HEK293 (cell line): ENCODE measurements around the gene LY6G6D.
A peak's percentile ranks its signal among the peaks of the same experiment; 100 is the strongest.

Experiments used
- BCL11A ChIP-seq: fragments of 450-650 bp; formaldehyde crosslinking; IDR thresholded peaks from 2 replicates; pipeline ENCODE4 v1.5.1; 2016; ENCODE audit warnings: low read depth, missing biosample characterization, missing genetic modification characterization
- GFI1B ChIP-seq: fragments of 450-650 bp; formaldehyde crosslinking; IDR thresholded peaks from 2 replicates; pipeline ENCODE4 v1.5.1; 2016; ENCODE audit warnings: missing biosample characterization, missing genetic modification characterization
- HOXD13 ChIP-seq: sonication (generic); formaldehyde crosslinking; IDR thresholded peaks from 2 replicates; pipeline ENCODE4 v1.8.0; 2022; ENCODE audit warnings: missing genetic modification reagents, borderline replicate concordance
- KLF9 ChIP-seq: fragments of 450-650 bp; formaldehyde crosslinking; IDR thresholded peaks from 2 replicates; pipeline ENCODE4 v1.5.1; 2016; ENCODE audit warnings: missing biosample characterization, missing genetic modification characterization, low read depth
- OVOL3 ChIP-seq: fragments of 450-650 bp; formaldehyde crosslinking; IDR thresholded peaks from 2 replicates; pipeline ENCODE4 v1.5.1; 2016; ENCODE audit warnings: missing biosample characterization, missing genetic modification characterization
- PRDM1 ChIP-seq: fragments of 450-650 bp; formaldehyde crosslinking; IDR thresholded peaks from 2 replicates; pipeline ENCODE4; 2016; ENCODE audit warnings: missing biosample characterization, missing genetic modification characterization
- SP2 ChIP-seq: fragments of 450-650 bp; formaldehyde crosslinking; IDR thresholded peaks from 2 replicates; pipeline ENCODE4 v1.5.1; 2016; ENCODE audit warnings: missing biosample characterization, missing genetic modification characterization
- SP7 ChIP-seq: fragments of 450-650 bp; formaldehyde crosslinking; IDR thresholded peaks from 2 replicates; pipeline ENCODE4 v1.5.1; 2016; ENCODE audit warnings: missing biosample characterization, missing genetic modification characterization
- ZBTB10 ChIP-seq: fragments of 450-650 bp; formaldehyde crosslinking; IDR thresholded peaks from 2 replicates; pipeline ENCODE4 v1.5.1; 2016; ENCODE audit warnings: missing biosample characterization, missing genetic modification characterization
- ZBTB8A ChIP-seq: fragments of 450-650 bp; formaldehyde crosslinking; IDR thresholded peaks from 2 replicates; pipeline ENCODE4 v1.5.1; 2016; ENCODE audit warnings: missing biosample characterization, missing genetic modification characterization
- ZFP37 ChIP-seq: fragments of 450-650 bp; formaldehyde crosslinking; IDR thresholded peaks from 2 replicates; pipeline ENCODE4 v1.5.1; 2016; ENCODE audit warnings: missing biosample characterization, missing genetic modification characterization
- ZFP41 ChIP-seq: fragments of 450-650 bp; formaldehyde crosslinking; IDR thresholded peaks from 2 replicates; pipeline ENCODE4 v1.5.1; 2016; ENCODE audit warnings: missing biosample characterization, missing genetic modification characterization, borderline replicate concordance
- ZFP69B ChIP-seq: fragments of 450-650 bp; formaldehyde crosslinking; IDR thresholded peaks from 2 replicates; pipeline ENCODE4 v1.5.1; 2016; ENCODE audit warnings: missing biosample characterization, missing genetic modification characterization
- ZNF146 ChIP-seq: fragments of 450-650 bp; formaldehyde crosslinking; IDR thresholded peaks from 2 replicates; pipeline ENCODE4 v1.5.1; 2016; ENCODE audit warnings: missing biosample characterization, missing genetic modification characterization
- ZNF23 ChIP-seq: fragments of 450-650 bp; formaldehyde crosslinking; IDR thresholded peaks from 2 replicates; pipeline ENCODE4 v1.5.1; 2016; ENCODE audit warnings: missing biosample characterization, missing genetic modification characterization, borderline replicate concordance
- ZNF302 ChIP-seq: fragments of 450-650 bp; formaldehyde crosslinking; IDR thresholded peaks from 2 replicates; pipeline ENCODE4 v1.5.1; 2016; ENCODE audit warnings: missing biosample characterization, missing genetic modification characterization, low read depth
- ZNF404 ChIP-seq: fragments of 450-650 bp; formaldehyde crosslinking; IDR thresholded peaks from 2 replicates; pipeline ENCODE4 v1.5.1; 2017; ENCODE audit warnings: missing biosample characterization, missing genetic modification characterization
- ZNF529 ChIP-seq: fragments of 450-650 bp; formaldehyde crosslinking; IDR thresholded peaks from 2 replicates; pipeline ENCODE4 v1.5.1; 2017; ENCODE audit warnings: missing genetic modification characterization, missing biosample characterization; ENCODE audit not compliant: insufficient replicate concordance
- ZNF629 ChIP-seq: fragments of 450-650 bp; formaldehyde crosslinking; IDR thresholded peaks from 2 replicates; pipeline ENCODE4 v1.5.1; 2017; ENCODE audit warnings: missing biosample characterization, missing genetic modification characterization
- ZNF843 ChIP-seq: fragments of 450-650 bp; formaldehyde crosslinking; IDR thresholded peaks from 2 replicates; pipeline ENCODE4 v1.5.1; 2016; ENCODE audit warnings: missing biosample characterization, missing genetic modification characterization
- TF ChIP-seq, protein P1 (sequence below): fragments of 450-650 bp; formaldehyde crosslinking; IDR thresholded peaks from 2 replicates; pipeline ENCODE4 v1.5.1; 2016; ENCODE audit warnings: missing biosample characterization, missing genetic modification characterization
- TF ChIP-seq, protein P2 (sequence below): fragments of 450-650 bp; formaldehyde crosslinking; IDR thresholded peaks from 2 replicates; pipeline ENCODE4 v1.5.1; 2017; ENCODE audit warnings: missing biosample characterization, missing genetic modification characterization
- TF ChIP-seq, protein P3 (sequence below): sonication (generic); formaldehyde crosslinking; IDR thresholded peaks from 2 replicates; pipeline ENCODE4 v1.8.1; 2022; ENCODE audit warnings: mild to moderate bottlenecking, moderate library complexity, missing genetic modification reagents
- TF ChIP-seq, protein P4 (sequence below): fragments of 450-650 bp; formaldehyde crosslinking; IDR thresholded peaks from 2 replicates; pipeline ENCODE4 v1.5.1; 2016; ENCODE audit warnings: missing biosample characterization, missing genetic modification characterization

LY6G6D gene

DNA sequence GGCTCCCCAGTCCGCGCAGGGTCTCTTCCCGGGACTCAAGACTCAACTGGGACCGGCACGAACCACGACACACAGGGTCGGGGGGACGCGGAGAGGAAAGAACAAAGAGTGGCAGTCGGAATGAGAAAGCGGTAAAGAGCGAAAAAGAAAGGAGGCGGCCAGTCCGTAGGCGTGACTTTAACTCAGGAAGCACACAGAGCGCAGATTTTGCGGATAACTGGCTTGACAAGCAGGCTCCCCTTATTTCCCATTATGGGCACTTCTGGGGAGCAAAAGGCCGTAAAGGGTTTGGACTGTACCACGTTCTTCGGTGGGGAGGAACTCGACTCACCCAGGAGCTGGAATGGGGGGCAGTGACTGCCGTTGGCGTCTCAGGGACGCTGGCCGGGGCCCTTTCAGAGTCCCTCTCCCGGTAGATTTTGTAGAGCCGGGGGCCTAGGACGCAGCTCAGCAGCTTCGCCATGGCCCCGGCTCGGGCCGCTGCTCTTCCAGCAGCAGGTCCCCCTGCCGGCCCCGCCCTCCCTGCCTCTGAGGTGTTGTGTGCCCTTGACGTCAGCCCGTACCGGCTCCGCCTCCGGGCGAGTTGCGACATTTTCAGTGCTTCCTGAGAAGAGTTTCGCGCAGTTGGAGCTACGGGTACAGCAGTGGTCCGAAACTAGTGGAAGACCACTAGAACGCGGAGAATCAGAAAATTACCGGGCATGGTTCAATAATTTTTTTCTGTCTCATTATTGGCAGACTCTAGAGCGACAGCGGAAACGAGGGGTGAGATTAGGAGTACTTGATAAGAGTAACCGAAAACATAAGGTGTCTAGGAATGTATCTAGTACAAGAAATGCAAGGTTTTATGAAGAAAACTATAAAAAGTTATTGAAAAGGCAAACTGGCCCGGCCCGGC is 12.1 kb upstream of the LY6G6D start, which contains the start of gene ABHD16A (continued):
- TF ChIP-seq BCL11A (tag by site-specific recombination) (no peak), ZNF529 (tag by site-specific recombination) (no peak), ZNF23 (no peak), ZNF843 (tag by site-specific recombination) (no peak), ZFP37 (tag by site-specific recombination) (0 out of 2 replicates have a peak, but pooled peaks have one; percentile 67), HOXD13 (CRISPR knock-in tag) (0 out of 2 replicates have a peak, but pooled peaks have one; percentile 37), ZNF302 (tag by site-specific recombination) (no peak), ZBTB10 (tag by site-specific recombination) (0 out of 2 replicates have a peak, but pooled peaks have one; percentile 39), ZNF146 (no peak), ZNF404 (tag by site-specific recombination) (no peak), ZFP69B (tag by site-specific recombination) (0 out of 2 replicates have a peak, but pooled peaks have one; percentile 26), SP2 (tag by site-specific recombination) (peak; percentile 53), KLF9 (tag by site-specific recombination) (peak; percentile 82), OVOL3 (peak; percentile 29; the same call in 1 of the 2 replicates), ZFP41 (no peak), SP7 (tag by site-specific recombination) (peak; percentile 75), ZNF629 (tag by site-specific recombination) (peak; percentile 97), ZBTB8A (0 out of 2 replicates have a peak, but pooled peaks have one; percentile 30), PRDM1 (tag by site-specific recombination) (no peak), GFI1B (tag by site-specific recombination) (no peak)
- TF ChIP-seq, protein P1, sequence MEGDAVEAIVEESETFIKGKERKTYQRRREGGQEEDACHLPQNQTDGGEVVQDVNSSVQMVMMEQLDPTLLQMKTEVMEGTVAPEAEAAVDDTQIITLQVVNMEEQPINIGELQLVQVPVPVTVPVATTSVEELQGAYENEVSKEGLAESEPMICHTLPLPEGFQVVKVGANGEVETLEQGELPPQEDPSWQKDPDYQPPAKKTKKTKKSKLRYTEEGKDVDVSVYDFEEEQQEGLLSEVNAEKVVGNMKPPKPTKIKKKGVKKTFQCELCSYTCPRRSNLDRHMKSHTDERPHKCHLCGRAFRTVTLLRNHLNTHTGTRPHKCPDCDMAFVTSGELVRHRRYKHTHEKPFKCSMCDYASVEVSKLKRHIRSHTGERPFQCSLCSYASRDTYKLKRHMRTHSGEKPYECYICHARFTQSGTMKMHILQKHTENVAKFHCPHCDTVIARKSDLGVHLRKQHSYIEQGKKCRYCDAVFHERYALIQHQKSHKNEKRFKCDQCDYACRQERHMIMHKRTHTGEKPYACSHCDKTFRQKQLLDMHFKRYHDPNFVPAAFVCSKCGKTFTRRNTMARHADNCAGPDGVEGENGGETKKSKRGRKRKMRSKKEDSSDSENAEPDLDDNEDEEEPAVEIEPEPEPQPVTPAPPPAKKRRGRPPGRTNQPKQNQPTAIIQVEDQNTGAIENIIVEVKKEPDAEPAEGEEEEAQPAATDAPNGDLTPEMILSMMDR (tag by site-specific recombination): 0 out of 2 replicates have a peak, but pooled peaks have one; percentile 9
- TF ChIP-seq, protein P2, sequence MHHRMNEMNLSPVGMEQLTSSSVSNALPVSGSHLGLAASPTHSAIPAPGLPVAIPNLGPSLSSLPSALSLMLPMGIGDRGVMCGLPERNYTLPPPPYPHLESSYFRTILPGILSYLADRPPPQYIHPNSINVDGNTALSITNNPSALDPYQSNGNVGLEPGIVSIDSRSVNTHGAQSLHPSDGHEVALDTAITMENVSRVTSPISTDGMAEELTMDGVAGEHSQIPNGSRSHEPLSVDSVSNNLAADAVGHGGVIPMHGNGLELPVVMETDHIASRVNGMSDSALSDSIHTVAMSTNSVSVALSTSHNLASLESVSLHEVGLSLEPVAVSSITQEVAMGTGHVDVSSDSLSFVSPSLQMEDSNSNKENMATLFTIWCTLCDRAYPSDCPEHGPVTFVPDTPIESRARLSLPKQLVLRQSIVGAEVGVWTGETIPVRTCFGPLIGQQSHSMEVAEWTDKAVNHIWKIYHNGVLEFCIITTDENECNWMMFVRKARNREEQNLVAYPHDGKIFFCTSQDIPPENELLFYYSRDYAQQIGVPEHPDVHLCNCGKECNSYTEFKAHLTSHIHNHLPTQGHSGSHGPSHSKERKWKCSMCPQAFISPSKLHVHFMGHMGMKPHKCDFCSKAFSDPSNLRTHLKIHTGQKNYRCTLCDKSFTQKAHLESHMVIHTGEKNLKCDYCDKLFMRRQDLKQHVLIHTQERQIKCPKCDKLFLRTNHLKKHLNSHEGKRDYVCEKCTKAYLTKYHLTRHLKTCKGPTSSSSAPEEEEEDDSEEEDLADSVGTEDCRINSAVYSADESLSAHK (tag by site-specific recombination): 0 out of 2 replicates have a peak, but pooled peaks have one; percentile 32
- TF ChIP-seq, protein P3, sequence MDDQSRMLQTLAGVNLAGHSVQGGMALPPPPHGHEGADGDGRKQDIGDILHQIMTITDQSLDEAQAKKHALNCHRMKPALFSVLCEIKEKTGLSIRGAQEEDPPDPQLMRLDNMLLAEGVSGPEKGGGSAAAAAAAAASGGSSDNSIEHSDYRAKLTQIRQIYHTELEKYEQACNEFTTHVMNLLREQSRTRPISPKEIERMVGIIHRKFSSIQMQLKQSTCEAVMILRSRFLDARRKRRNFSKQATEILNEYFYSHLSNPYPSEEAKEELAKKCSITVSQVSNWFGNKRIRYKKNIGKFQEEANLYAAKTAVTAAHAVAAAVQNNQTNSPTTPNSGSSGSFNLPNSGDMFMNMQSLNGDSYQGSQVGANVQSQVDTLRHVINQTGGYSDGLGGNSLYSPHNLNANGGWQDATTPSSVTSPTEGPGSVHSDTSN (CRISPR knock-in tag): no peak
- TF ChIP-seq, protein P4, sequence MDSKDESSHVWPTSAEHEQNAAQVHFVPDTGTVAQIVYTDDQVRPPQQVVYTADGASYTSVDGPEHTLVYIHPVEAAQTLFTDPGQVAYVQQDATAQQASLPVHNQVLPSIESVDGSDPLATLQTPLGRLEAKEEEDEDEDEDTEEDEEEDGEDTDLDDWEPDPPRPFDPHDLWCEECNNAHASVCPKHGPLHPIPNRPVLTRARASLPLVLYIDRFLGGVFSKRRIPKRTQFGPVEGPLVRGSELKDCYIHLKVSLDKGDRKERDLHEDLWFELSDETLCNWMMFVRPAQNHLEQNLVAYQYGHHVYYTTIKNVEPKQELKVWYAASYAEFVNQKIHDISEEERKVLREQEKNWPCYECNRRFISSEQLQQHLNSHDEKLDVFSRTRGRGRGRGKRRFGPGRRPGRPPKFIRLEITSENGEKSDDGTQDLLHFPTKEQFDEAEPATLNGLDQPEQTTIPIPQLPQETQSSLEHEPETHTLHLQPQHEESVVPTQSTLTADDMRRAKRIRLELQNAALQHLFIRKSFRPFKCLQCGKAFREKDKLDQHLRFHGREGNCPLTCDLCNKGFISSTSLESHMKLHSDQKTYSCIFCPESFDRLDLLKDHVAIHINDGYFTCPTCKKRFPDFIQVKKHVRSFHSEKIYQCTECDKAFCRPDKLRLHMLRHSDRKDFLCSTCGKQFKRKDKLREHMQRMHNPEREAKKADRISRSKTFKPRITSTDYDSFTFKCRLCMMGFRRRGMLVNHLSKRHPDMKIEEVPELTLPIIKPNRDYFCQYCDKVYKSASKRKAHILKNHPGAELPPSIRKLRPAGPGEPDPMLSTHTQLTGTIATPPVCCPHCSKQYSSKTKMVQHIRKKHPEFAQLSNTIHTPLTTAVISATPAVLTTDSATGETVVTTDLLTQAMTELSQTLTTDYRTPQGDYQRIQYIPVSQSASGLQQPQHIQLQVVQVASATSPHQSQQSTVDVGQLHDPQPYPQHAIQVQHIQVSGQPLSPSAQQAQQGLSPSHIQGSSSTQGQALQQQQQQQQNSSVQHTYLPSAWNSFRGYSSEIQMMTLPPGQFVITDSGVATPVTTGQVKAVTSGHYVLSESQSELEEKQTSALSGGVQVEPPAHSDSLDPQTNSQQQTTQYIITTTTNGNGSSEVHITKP (tag by site-specific recombination): peak; percentile 100
